ENCODE measurements around the gene NT5DC1. TPM values are rescaled to one million over a fixed set of nuclear protein-coding genes. Genes with fewer than 3 reads are reported as not detected.
"Not testable (repeated sequence)": the region's sequence is repeated elsewhere in the genome, so short reads cannot be mapped to it uniquely, and the experiment has no call there.

NT5DC1 gene
- polyA plus RNA-seq, 1 of the 3 experiments (the other 2 are of a cell fraction) = 20.3 TPM

- Histone ChIP-seq H3F3A (replicated peaks; ENCODE audit: insufficient read depth) (peaks cover 8% of the 10 kb centered on the region), H3K27ac (ENCODE audit: low read depth in 2 of 2, low read length in 1 of 2) (no peak overlapping the region), H3K4me3 (ENCODE audit: low read depth in 2 of 2, low read length in 1 of 2) (no peak overlapping the region), H3K9me2 (no peaks in the 10 kb centered on the region), H3K9me3 (no peaks in the 10 kb centered on the region), H2AFZ (ENCODE audit: low read depth) (no peak overlapping the region), H3K9ac (no peak overlapping the region), H3K4me2 (no peak overlapping the region), H3K4me1 (ENCODE audit: control insufficient read depth in 1 of 2, insufficient read depth in 2 of 2, low read depth in 1 of 2, low read length in 1 of 2) (peaks cover 0 to 11% of the 10 kb centered on the region in 2 experiments; a peak in 2 of 4 replicates), H3K36me3 (replicated peaks in 1 of 2; ENCODE audit: control insufficient read depth in 1 of 2, insufficient read depth in 2 of 2, low read length in 1 of 2) (peaks cover 0 to 3% of the 10 kb centered on the region in 2 experiments), H3K27me3 (ENCODE audit: insufficient read depth) (no peaks in the 10 kb centered on the region), H3K79me2 (ENCODE audit: insufficient read depth) (peaks cover 22% of the 10 kb centered on the region), H4K20me1 (ENCODE audit: insufficient read depth) (peaks cover 3% of the 10 kb centered on the region)
- TF ChIP-seq PBX3 (IDR thresholded peaks at IDR 0.05) (no peak), RAD21 (IDR thresholded peaks at IDR 0.05; ENCODE audit: low read length) (no peak), NFIC (IDR thresholded peaks at IDR 0.05; ENCODE audit: borderline replicate concordance) (no peak), RCOR1 (IDR thresholded peaks at IDR 0.05; ENCODE audit: low read length) (no peak), JUND (IDR thresholded peaks at IDR 0.05) (no peak), MAX (IDR thresholded peaks at IDR 0.05; ENCODE audit: low read depth) (no peak), RXRA (IDR thresholded peaks at IDR 0.05; ENCODE audit: borderline replicate concordance, low read depth) (no peak), TCF12 (IDR thresholded peaks at IDR 0.05) (no peak), YY1 (IDR thresholded peaks at IDR 0.05; ENCODE audit: low read depth) (no peak), FOSL2 (IDR thresholded peaks at IDR 0.05; ENCODE audit: borderline replicate concordance, low read depth) (no peak), CTCF (IDR thresholded peaks at IDR 0.05) (no peak)
- ChIA-PET CTCF (interaction anchor here (0.8 to 2.0 kb wide), 4 partner anchors 15 to 278 kb away, joined by 3 to 6 read pairs (median 4); no protein-coding TSS in a partner anchor), POLR2A (no interaction called here)
- DNase-seq = no peak
- WGBS (ENCODE audit: low lambda C conversion rate) = 100% methylated on average over 1 of the region's 1 CpG
These were observed 182.5 kb downstream of the NT5DC1 start for GRCh38 chr6:116283191-116283590.

- H3K4me1 ChIP-seq (ENCODE audit: control insufficient read depth in 1 of 2, insufficient read depth in 2 of 2, low read depth in 1 of 2, low read length in 1 of 2); H3K9ac ChIP-seq; POLR2A ChIA-PET; H3K36me3 ChIP-seq (replicated peaks in 1 of 2; ENCODE audit: control insufficient read depth in 1 of 2, insufficient read depth in 2 of 2, low read length in 1 of 2); H3K9me2 ChIP-seq; CTCF ChIA-PET; H4K20me1 ChIP-seq (ENCODE audit: insufficient read depth); H3K9me3 ChIP-seq; H2AFZ ChIP-seq (ENCODE audit: low read depth); DNase-seq; H3K4me2 ChIP-seq; H3K4me3 ChIP-seq (ENCODE audit: low read depth in 2 of 2, low read length in 1 of 2); H3K27me3 ChIP-seq (ENCODE audit: insufficient read depth); H3K27ac ChIP-seq (ENCODE audit: low read depth in 2 of 2, low read length in 1 of 2); H3K79me2 ChIP-seq (ENCODE audit: insufficient read depth); H3F3A ChIP-seq (replicated peaks; ENCODE audit: insufficient read depth): not testable (repeated sequence)
- WGBS (ENCODE audit: low lambda C conversion rate) = 93% methylated on average over 4 of the region's 4 CpGs
These were observed 184.3 kb downstream of the NT5DC1 start for GRCh38 chr6:116284984-116285383.
